Panc1 (cell line): ENCODE results near the gene ZBTB20.

Experiments
- POLR2AphosphoS5 ChIP-seq: IDR thresholded peaks from 2 replicates; pipeline ENCODE4 v1.6.1; 2012; ENCODE audit warnings: mild to moderate bottlenecking, low read depth, low read length, moderate library complexity
- REST ChIP-seq, 2 experiments: IDR thresholded peaks; 2 replicates each; pipeline ENCODE4 v1.6.1; 2011 to 2012; ENCODE audit warnings: low read depth in 2 of 2, control low read depth in 1 of 2, low read length in 1 of 2, mild to moderate bottlenecking in 1 of 2, moderate library complexity in 1 of 2; ENCODE audit not compliant: insufficient read depth in 1 of 2
- SIN3A ChIP-seq: IDR thresholded peaks from 2 replicates; pipeline ENCODE4 v1.6.1; 2012; ENCODE audit warnings: low read depth, mild to moderate bottlenecking, low read length, moderate library complexity, borderline replicate concordance; ENCODE audit not compliant: insufficient read depth
- TF ChIP-seq, protein P1 (sequence below): fragments of 450-650 bp; IDR thresholded peaks from 2 replicates; pipeline ENCODE4 v1.5.1; 2017; ENCODE audit warnings: mild to moderate bottlenecking

DNA sequence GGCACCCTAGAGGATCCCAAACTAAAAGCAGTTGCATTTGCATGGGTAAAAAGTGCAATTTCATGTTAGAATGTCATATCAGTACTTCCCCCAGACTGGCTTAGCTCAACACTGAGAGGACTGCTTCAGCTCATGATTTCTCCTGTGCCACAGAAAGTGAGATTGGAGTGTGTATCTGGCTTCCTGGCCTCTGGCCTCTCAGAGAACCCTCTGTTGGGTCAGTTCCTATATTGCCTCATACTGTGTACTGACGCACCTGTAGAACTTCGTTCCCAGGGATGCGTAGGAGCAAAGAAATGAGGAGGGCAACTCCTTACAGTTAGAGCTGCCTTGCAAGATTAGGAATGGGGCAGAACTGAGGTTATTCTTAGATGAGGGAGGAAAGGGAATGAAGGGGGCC, 512.5 kb downstream of the ZBTB20 start:
- TF ChIP-seq, protein P1, sequence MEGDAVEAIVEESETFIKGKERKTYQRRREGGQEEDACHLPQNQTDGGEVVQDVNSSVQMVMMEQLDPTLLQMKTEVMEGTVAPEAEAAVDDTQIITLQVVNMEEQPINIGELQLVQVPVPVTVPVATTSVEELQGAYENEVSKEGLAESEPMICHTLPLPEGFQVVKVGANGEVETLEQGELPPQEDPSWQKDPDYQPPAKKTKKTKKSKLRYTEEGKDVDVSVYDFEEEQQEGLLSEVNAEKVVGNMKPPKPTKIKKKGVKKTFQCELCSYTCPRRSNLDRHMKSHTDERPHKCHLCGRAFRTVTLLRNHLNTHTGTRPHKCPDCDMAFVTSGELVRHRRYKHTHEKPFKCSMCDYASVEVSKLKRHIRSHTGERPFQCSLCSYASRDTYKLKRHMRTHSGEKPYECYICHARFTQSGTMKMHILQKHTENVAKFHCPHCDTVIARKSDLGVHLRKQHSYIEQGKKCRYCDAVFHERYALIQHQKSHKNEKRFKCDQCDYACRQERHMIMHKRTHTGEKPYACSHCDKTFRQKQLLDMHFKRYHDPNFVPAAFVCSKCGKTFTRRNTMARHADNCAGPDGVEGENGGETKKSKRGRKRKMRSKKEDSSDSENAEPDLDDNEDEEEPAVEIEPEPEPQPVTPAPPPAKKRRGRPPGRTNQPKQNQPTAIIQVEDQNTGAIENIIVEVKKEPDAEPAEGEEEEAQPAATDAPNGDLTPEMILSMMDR: no peak
- TF ChIP-seq POLR2AphosphoS5 (no peak), REST (IDR thresholded peaks at IDR 0.05; ENCODE audit: insufficient read depth in 1 of 2, low read depth in 2 of 2, low read length in 1 of 2) (no peak), SIN3A (no peak)
